Stomach (tissue), 4 donors: ENCODE data around the gene TNFRSF14.

ENCODE experiments used
- CTCF ChIP-seq, 7 experiments: fragments of 450-650 bp in 4 of 7; fragments of 200-600 bp in 3 of 7; sonication (generic) in 3 of 7; IDR thresholded peaks; one replicate each; pipeline ENCODE4 v1.5.1; 2016 to 2019; ENCODE audit warnings: antibody characterized with exemption in 7 of 7, control low read depth in 2 of 7, mild to moderate bottlenecking in 1 of 7
- EP300 ChIP-seq: sonication (generic); formaldehyde crosslinking; IDR thresholded peaks from one replicate; pipeline ENCODE4 v1.6.1; 2017; ENCODE audit warnings: antibody characterized with exemption
- POLR2A ChIP-seq, 4 donors: fragments of 450-650 bp; IDR thresholded peaks; one replicate each; pipeline ENCODE4 v1.6.1; 2016; ENCODE audit warnings: antibody characterized with exemption in 4 of 4, control low read depth in 2 of 4, mild to moderate bottlenecking in 1 of 4, moderate library complexity in 1 of 4
- POLR2AphosphoS5 ChIP-seq, 3 donors: sonication (generic); formaldehyde crosslinking; IDR thresholded peaks; one replicate each; pipeline ENCODE4 v1.6.1; 2016; ENCODE audit warnings: antibody characterized with exemption in 3 of 3

- no peak for TF ChIP-seq CTCF (IDR thresholded peaks at IDR 0.05)
- no peak for TF ChIP-seq POLR2AphosphoS5 (IDR thresholded peaks at IDR 0.05)
- TF ChIP-seq POLR2A (IDR thresholded peaks at IDR 0.05) = no peak
- TF ChIP-seq EP300 = no peak
Observed at GRCh38 chr1:2519729-2520128, 36.4 kb upstream of the TNFRSF14 start.
